GM18868 (cell line): Measurements from ENCODE around the gene NHLH1.

Experiments used
- ATAC-seq: cut with Tn5 transposase; IDR thresholded peaks from one replicate; pipeline ENCODE4 v1.9.1; 2021; ENCODE audit warnings: mild to moderate bottlenecking, moderate library complexity; ENCODE audit not compliant: unreplicated experiment

Gene NHLH1

DNA sequence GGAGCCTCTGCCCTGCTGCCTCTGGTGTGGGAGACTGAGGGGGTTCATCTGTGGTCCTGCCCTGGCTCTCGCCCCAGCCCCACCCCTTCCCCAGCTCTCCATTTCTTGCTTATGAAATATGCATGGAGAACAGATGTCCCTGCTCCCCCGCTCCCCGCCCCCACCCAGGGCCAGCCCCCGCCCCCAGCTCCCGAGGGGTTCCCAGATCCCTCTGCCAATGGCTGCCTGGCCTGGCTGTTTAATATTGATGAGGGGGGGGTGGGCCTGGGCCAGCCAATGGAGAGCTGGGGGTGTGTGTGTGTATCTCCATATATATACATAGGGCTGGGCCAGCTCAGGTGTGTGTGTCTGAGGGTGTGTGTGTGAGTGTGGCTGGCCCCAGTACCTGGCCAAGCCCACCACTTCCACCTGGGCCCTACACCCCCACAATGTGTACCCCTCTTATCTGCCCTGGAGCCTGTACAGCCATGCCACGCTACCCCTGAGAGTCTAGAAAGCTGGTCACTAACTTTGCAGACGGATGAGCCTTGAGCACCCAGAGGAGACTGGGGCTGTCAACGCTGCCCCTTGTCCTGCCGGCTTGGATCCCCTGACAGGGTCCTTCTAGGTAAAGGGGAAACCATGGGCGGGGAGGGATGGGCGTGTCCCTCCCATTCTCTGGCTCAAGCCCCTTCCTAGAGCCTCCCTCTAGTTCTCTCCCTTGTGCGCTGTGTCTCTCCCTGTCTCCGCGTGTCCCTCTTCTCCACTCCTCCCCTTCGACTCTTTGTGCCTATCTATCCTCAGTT, at the start of gene NHLH1:
Gene NHLH1, plus strand, starts transcription at position 341 of the 785 bp plus-strand sequence. CDS start 3,661 bp downstream, outside the sequence.
- ATAC-seq = no peak

DNA sequence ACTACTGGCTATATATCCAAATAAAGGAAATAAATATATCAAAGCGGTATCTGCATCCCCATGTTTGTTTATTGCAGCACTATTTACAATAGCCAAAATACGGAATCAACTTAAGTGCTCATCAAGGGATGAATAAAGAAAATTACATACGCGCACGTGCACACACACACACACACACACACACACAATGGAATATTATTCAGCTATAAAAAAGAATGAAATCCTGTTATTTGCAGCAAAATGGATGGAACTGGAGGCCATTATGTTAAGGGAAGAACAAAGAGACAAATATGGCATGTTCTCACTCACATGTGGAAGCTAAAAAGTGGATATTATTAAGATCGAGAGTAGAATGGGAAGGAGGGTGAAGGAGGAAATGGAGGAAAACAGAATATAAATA, 44.0 kb upstream of the NHLH1 start:
- no peak for ATAC-seq

DNA sequence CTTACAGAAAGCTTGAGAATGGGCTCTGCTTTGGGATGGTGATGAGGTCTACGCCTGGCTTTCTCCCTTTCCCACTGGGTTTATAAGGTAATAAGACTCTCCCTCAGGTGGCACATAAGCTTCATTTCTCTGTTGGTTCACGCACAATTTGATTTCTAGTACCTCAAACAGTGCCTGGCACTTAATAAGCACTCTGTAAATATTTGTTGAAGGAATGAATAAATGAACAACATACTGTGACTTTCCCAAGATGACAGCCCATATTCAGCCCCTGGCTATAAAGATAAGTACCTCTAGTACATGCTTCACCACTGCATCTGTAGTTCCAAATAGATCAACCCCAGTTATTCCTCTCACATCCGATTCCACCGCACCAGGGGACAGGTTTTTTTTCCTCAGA, 41.6 kb upstream of the NHLH1 start:
- ATAC-seq = no peak

DNA sequence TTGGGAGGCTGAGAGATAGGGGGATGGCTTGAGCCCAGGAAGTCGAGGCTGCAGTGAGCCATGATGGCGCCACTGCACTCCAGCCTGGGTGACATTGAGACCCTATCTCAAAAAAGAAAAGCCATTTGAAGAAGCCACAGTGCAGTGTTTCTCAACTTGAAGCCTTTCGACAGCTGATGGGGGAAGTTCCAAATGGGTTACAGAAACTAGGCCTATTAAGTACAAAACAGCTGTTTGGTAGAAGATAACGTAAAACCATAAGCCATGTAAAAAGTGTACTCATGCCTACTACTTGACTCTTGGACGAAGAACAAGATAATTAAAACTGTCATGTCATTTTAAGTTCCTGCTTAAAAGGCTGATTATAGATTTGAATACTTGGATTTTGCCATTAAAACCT, 40.5 kb upstream of the NHLH1 start:
- no peak for ATAC-seq

DNA sequence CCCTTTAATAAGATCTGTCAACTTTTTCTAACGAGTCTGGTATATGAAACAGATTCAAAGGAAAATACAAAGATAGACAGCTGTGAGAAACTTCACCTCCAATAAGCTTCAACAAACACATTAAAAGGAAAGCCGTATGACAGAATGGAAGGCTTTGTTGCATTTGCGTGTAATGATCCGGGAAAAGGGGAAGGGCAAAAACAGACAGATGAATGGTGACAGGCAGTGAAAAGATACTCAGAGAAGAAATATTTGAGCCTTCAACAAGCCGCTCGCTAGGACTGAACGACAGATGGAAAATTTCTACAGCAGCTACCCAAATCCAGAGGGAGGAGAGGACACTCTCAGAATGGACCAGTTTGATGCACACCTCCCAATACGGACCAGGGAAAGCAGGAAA, 38.7 kb upstream of the NHLH1 start:
- ATAC-seq = no peak

DNA sequence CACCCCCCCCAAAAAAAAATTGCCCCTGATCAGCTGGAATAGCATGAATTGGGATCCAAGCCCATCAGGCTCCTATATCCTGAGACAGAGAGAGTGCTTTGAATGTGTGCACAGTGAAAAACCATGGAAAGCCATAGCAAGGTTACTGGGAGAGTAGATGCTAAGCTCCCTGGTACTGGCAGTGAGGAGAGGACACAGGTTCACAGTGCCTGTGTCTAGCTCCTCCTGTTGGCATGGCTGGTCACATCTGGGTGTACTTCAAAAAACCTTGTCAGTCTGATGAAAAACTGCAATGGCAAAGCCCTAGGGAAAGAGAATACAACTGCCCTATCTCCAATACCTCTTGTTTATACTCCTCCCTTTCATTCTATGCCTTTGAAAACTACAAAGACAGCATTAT, 36.8 kb upstream of the NHLH1 start:
- no peak for ATAC-seq

DNA sequence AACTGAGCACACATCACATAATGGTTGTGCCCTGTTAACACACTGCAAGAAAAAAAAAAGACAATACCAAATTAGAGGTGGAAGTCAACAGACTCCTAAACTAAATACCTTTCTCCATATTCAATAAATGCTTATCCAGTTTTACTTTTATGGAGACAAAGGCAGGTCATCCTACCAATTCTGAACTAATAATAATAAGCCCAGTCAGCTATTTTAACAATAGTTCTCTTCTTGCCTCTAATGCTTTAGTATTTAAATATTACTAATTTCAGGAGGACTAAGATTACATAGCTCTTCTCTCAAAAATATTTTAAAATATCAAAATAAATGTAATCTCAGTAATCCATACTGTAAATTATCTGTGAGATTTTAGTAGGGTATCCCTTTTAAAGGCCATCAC, 34.4 kb upstream of the NHLH1 start:
- no peak for ATAC-seq

DNA sequence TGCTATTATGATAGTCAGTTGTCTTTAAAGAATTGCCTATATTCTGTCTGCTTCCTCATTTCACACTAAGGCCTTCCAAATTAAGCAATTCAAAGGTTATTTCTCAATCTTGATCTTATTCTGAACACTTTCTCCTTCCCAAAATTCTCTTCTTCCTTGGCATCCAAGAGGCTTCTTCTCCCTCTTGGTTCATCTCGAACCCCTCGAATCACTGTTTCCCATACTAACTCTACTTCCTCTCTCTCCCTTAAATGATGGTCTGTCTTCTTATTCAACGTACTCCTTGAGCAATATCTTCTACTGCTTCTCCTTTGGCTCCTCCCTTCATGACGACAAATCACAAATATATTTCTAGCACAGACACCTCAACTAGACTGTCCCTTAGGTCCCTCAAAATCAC, 28.3 kb upstream of the NHLH1 start:
- ATAC-seq = no peak

DNA sequence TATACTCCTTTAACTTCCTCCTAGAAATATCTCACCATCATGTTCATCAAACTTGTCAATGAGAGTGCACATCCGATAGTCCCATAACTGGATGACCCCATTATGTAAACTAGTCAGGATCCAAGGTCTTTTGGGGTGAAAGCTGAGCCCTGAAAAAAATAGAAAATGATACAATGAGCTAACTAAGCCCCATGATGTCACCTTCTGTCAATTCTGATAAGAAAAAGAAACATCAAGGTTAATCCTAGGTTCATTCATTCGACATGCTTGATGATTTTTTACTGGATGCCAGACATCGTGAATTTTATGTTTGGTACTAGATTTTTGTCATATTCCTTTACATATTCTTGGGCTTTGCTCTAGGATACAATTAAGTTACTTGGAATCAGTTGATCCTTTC, 26.7 kb upstream of the NHLH1 start:
- ATAC-seq = no peak

DNA sequence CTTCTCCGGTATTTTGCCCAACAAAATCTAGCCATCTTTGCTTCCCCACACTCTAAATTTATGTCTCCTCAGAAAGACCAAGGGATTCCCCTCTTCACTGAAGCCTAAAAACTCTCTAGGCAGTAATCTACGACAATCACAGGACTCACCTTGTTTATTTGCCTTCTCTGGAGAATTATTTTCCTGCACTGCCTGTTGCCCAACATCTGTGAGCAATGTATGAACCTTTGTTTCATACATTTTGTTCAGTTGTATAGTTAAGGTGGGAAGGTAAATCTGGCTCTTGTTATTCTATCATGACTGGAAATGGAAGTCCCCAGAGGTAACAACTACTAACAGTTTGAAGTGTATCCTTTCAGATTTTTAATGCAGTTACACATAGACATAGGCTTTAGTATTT, 26.0 kb upstream of the NHLH1 start:
- ATAC-seq = no peak

DNA sequence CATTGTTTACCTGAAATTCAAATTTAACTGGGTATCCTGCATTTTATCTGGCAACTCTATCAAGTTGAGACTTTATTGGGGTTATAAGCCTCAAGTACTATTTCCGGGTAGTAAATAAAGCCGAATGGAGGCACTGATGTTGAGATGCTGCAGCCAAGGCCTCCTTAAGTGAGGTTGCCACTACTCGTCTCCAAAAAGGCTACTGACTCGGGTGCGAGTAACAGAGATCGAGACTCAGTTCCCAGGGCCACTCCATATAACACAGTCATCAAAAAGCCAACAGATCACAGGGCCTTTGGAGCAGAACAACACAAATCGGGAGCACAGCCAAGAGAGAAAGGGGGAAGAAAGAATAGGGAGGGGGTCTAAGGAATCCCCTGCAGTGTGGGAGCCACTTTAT, 24.3 kb upstream of the NHLH1 start:
- no peak for ATAC-seq

DNA sequence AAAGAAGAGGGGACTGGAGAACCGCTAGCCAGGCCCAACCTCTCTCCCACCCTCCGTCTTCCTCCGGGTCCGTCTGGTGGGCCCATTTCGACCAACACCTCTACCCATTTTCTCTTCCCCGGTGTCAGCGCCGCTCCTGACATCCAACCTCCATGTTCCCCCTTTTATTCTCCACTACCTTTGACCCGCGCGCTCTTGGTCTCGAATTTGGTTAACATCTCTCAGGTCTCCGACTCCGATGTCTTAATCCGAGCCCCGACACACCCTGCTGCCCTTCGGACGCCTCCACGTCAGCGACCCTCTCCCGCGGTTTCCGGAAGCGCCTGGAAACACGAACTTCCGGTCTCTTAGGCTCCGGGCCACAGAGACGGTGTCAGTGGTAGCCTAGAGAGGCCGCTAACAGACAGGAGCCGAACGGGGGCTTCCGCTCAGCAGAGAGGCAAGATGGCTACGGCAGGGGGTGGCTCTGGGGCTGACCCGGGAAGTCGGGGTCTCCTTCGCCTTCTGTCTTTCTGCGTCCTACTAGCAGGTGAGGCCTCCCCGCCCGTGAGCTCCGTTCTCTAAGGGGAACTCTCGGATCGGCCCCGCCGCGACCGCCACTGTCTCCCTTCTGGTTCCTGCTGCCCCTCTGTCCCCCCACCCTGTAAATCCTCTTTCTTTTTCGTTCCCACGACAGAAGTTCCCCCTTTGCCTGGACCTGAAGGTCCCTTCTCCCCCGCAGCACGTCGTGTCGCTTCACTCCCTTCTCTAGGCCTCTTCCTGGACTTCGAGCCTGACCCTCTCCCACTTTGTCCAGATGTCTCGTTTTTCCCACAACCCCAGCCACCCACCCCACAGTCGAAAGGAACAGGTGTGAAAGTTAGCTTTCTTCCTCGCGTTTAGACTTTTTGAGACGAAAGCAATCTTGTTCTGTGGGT, 23.7 kb upstream of the NHLH1 start, which contains the start of the genes COPA and NCSTN:
Gene COPA, minus strand, starts transcription at position 298 of the 917 bp plus-strand sequence. Its CDS starts 80 bp downstream, at position 218.
Gene NCSTN, plus strand, starts transcription at position 431 of the 917 bp plus-strand sequence. Its CDS starts 14 bp downstream, at position 445.
- ATAC-seq = peak; percentile 91

DNA sequence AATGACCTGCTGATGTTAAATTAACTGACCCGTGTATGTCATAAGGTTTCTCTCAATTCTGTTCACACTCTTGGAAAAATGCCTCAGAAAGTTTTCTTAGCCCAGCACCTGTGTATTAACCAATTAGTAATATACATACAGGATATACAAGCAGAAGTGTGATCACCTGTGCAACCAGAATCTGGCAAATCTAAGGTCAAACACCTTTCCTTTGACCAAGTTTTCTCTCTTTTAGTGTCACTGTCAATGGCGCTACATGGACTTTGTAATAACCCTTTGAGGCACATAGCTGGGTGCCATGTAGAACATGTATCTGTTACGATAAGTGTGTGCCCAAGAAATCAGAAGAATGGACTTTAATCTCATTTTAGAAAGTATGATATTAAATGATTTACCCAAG, 22.6 kb upstream of the NHLH1 start:
- no peak for ATAC-seq

DNA sequence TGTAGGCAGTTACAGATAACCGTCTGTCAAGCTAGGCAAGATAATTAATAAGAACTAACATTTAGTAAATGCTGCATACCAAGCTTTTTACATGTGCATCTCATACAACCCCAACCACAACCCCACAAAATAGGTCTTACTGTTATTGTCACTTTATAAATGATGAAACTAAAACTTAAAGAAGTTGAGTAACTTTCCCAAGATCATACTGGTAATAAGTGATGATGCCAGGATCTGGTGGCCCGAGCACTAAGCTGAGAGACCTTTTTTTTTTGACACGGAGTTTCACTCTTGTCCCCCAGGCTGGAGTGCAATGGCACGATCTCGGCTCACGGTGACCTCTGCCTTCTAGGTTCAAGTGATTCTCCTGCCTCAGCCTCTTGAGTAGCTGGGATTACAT, 21.9 kb upstream of the NHLH1 start:
- ATAC-seq = no peak

DNA sequence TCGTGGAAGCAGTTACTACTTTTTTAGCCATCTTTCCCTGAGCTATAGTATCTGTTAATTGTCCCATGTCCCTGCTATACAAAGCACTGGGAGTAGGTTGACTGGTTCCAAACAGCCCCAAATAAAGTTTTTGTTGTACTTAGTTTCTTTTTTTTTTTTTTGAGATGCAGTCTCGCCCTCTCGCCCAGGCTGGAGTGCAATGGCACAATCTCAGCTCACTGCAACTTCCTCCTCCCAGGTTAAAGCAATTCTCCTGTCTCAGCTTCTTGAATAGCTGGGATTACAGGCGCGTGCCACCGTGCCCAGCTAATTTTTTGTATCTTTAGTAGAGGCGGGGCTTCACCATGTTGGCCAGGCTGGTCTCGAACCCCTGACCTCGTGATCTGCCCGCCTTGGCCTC, 20.4 kb upstream of the NHLH1 start:
- ATAC-seq = no peak

DNA sequence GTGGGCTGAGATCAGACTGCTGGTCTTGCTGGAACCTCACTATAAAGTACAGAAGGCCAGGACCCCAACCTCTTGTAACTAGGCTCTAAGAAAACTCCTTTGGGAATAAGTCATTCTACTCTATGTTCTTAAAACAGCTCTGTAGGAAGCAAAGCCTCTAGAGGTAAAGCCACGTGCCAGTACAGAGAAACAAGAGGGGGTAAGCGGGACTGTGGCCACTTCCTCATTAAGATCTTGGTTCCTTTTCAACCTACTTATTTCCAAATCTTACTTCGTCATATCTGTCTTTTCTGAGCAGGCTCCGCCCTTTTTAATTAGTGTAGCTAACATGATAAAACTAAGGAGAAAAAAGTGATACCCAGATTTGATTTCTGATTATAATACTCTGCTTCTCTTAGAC, 19.9 kb upstream of the NHLH1 start:
- peak; percentile 56 for ATAC-seq

DNA sequence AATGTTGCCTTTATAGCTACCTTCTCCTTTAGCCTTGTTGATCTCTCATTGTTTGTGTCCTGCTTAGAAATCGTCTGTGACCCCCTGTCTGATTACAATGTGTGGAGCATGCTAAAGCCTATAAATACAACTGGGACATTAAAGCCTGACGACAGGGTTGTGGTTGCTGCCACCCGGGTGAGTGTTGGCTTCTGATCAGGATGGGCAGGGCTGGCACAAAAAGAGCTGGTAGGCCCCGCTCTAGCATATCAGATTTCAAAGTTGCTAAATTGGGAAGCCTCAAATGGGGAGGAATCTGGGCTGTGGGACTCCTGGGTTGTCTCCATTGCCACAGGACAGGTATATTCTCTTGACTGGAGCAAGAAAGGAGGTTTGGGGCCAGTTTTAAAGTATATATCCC, 15.2 kb upstream of the NHLH1 start:
- ATAC-seq = no peak

DNA sequence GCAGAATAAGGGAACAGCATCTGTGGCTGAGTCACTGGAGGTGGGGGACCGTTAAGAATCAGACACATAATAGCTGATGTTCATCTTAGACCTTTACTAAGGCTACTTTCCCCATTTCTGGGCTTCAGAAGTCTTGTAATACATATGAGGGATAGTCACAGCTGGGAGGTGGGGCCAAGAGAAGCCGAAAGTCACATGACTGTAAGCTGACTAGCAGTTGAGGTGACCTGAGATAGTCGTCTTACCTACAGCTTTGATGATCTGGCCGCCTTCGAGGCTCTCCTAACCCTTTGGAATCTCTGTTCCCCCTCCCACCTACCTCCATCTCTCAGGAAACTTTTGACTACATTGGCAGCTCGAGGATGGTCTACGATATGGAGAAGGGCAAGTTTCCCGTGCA, 14.3 kb upstream of the NHLH1 start:
- no peak for ATAC-seq

DNA sequence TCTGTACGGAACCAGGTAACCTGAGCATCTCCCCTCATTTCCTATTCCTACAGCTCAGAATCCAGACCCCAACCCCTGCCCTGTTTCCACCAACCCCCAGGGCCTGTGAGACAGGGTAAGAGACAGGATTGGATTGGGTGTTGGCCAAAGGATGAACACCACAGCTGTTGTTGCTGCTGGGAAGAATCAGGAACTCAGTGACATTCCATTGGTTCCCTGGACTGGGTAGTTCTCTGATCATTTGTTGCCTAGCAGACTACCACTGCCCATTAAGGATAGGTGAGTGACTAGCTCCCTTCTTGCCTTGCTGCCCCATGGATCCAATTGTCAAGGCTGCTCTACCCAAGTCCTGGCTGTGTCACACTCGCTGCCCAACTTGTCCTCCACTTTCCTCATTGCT, 13.6 kb upstream of the NHLH1 start:
- no peak for ATAC-seq

DNA sequence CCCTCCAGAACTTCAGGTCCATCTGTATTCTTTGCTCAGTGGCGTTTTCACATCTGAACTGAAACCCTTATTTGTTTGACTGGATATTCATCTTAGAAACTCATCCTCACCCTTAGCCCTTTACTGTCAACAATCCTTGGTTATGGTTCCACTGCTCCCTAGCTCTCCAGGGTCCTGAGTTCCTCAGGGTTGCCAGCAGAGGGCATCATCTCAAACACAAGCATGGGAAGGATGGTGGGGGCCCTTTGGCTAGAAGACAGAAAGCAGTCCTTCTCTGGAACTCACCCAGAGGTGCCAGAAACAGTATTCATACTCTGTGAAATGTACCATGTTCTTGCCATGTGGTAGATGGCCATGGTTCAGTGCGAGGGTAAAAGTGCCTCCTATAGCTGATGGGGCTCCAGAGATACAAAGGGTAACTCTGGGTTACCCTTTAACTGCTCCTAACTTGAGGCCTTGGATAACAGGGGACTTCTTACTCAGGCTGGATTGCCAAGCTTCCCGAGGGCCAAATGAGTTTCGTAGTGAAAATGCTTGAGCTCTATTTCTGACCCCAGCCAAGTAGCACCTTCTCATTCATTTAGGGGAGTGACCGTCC, 12.4 kb upstream of the NHLH1 start:
- ATAC-seq = no peak

DNA sequence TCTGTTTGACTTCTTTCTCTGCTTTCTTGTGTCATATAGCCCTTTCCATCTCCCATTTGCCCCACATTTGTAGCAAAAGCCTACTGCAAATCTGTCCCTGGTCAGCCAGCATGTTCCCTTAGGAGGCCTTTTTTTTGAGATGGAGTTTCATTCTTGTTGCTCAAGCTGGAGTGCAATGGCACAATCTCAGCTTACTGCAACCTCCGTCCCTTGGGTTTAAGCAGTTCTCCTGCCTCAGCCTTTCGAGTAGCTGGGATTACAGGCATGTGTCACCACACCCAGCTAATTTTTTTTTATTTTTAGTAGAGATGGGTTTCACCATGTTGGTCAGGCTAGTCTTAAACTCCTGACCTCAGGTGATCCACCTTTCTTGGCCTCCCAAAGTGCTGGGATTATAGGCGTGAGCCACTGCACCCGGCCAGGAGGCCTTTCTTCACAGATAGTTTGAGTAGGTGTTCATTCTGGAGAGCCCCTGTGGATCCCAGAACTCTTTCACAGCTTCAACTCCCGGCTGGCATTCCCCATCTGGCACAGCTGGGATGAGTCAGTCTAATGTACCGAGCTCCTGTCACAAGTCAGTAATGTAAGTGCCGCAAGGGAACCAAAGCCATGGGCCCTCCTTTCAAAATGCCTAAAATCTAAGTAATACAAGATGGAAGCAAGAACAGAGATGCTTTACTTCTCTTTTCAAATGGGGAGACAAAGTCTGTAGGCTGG, 9.4 kb upstream of the NHLH1 start:
- ATAC-seq = no peak
